Fibroblast of pulmonary artery (primary cell): Measurements from ENCODE around the gene INSR.
A peak's percentile ranks its signal among the peaks of the same experiment; 100 is the strongest.
"Not testable (repeated sequence)": the region's sequence is repeated elsewhere in the genome, so short reads cannot be mapped to it uniquely, and the experiment has no call there.

ENCODE experiments used
- DNase-seq: peaks from one replicate; pipeline ENCODE4 v3.0.0-alpha.2; 2010; ENCODE audit warnings: low read depth
- H3K4me3 ChIP-seq: replicated peaks from 2 replicates; pipeline ENCODE4 v1.5.1; 2011; ENCODE audit warnings: low read depth, mild to moderate bottlenecking, control low read depth, low read length, moderate library complexity
- CTCF ChIP-seq: IDR thresholded peaks from 2 replicates; pipeline ENCODE4 v1.5.1; 2011; ENCODE audit warnings: mild to moderate bottlenecking, control low read depth, low read length, inconsistent platforms; ENCODE audit errors: missing control alignments

The INSR gene

DNA sequence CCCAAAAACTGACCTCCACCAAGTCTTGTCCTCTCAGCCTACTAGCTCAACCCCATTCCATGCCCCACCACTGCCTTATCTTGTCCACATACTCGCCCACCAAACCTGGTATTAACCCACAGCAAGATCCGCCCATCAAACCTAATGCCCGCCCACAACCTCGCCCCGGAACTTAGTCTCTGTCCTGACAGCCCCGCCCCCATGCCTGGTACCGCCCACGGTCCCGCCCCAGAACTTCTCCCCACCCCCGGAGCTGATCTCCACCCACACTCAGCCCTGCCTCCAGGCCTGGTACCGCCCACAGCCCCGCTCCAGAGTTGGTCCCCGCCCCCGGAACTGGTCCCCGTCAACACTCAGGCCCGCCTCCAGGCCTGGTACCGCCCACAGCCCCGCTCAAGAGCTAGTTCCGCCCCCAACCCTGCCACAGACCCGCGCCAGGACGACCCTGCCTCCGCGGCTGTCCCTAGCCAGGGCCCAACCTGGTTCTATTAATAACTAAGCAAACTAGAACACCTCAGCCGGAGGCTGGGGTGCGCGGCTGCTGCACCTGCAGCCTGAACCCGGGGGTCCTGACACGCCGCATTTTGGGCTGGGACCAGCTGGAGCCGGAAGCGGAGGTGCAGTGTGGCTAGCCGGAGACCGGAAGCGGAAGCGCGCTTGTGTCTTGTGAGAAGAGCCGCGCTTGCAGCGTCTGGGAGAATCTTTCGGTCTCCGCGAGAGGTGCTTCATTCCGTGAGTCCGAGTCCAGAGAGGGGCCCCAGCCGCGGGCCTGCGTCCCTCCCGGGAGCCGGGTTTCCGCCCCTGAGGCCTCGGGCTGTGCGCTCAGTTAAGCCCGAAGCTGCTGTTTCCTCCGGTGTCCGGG lies 224.9 kb downstream of the INSR start, which contains the start of gene ZNF557:
ZNF557 (plus strand) TSS at position 662 of the 862 bp plus-strand sequence. CDS start 5,372 bp downstream, outside the sequence.
- peak; percentile 98 for DNase-seq
- H3K4me3 ChIP-seq, result peak within 1 kb of the TSS; percentile 97
- TF ChIP-seq CTCF, result no peak

DNA sequence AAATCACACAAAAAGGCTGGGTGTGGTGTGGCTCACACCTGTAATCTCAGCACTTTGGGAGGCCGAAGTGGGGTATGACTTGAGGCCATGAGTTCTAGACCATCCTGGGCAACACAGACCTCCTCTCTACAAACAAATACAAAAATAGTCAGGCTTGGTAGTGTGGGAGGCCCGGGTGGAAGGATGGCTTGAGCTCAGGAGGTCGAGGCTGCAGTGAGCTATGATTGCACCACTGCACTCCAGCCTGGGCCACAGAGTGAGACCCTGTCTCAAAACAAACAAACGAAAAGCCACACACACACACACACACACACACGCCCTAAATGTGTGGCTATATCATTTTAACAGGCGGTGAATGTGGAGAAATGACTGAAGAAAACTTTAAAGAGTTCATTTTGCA lies 225.6 kb downstream of the INSR start:
- DNase-seq, result no peak
- peak overlapping the region; percentile 30 for H3K4me3 ChIP-seq

DNA sequence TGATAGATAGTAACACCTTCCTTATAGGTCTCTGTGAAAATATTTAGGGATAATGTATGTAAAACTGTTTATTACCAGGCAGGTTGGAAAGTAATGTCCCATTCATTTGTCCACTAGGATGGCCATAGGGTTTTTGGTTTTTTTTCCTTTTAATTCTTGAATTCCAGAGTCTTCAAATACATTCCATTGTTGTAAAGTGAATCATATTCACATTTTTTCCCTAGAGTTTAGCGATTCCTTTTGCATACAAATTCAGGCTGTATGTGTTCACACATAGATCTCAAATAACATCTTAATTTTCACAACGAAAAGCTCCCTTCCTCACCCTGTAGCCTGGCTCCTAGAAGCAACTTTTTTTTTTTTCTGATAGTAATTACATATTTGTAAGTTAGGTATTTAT lies 226.5 kb downstream of the INSR start:
- no peak for DNase-seq
- no peak overlapping the region for H3K4me3 ChIP-seq
- no peak for TF ChIP-seq CTCF

More for the DNA sequence above, 225.6 kb downstream of the INSR start:
- TF ChIP-seq CTCF, result no peak

DNA sequence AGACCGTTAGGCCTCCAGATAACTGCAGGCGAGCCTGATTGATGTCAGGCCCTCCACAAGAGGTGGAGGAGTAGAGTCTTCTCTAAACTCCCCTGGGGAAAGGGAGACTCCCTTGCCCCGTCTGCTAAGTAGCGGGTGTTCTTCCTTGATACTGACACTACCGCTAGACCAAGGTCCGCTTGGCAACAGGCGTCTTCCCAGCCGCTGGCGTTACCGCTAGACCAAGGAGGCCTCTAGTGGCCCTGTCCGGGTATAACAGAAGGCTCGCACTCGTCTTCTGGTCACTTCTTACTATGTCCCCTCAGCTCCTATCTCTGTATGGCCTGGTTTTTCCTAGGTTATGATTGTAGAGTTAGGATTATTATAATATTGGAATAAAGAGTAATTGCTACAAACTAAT lies 227.1 kb downstream of the INSR start:
- peak; percentile 42 for DNase-seq
- H3K4me3 ChIP-seq, result not testable (repeated sequence)
- TF ChIP-seq CTCF, result peak; percentile 36

GRCh38 chr19:7063764-7064418 lies 230.3 kb downstream of the INSR start:
- DNase-seq, result no peak
- H3K4me3 ChIP-seq, result no peak overlapping the region
- no peak for TF ChIP-seq CTCF

DNA sequence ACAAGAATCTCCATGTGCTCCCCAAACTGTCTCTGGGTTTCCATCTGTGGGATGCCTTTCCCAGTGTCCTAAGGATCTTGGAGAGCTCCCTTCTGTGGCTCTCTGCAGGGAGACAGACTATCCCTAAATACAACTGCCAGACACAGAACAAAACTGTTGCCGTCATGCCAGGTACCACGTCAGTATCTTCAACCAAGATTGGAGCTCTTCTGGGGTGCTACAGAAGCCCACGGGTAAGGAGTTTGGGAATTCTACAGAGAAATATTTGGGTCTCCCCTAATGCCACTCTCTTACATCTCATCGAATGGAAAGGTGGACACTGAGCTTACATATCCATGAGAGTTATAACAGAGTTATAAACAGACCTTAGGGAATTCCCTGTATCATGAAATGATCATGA lies 230.9 kb downstream of the INSR start:
- H3K4me3 ChIP-seq, result no peak overlapping the region
- no peak for DNase-seq
- no peak for TF ChIP-seq CTCF
